ENCODE measurements around the gene XAF1.
"Not testable (repeated sequence)": the region's sequence is repeated elsewhere in the genome, so short reads cannot be mapped to it uniquely, and the experiment has no call there.

Gene XAF1

DNA sequence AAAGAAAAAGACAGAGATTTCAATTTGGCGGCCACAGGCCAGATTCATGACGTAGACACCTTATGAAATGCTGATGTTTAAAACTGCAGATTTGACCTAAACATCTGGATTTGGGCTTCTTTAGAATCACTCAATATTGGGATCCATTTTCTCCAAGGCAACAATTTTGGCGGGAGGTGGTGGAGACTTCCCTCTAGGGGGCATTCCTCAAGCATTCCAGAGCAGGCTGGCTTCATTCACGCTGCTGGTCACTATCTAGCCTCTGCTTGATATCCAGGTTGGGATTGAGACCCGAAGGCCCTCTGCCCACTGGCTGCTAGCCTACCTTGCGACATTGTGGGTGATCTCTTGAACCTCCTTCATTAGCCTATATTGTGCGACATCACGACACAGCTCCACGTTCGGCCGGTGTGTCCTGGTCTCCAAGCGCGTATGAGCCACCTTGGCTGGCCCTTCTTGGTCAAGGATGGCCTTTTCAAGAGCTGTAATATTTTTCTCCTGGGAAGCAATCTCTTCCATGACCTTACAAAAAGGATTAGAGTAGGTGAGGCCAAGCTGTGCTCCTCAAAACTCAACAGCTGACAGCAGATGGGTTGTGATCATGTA, 44.7 kb downstream of the XAF1 start:
- no peak for DNase-seq (ENCODE audit: low spot score)

DNA sequence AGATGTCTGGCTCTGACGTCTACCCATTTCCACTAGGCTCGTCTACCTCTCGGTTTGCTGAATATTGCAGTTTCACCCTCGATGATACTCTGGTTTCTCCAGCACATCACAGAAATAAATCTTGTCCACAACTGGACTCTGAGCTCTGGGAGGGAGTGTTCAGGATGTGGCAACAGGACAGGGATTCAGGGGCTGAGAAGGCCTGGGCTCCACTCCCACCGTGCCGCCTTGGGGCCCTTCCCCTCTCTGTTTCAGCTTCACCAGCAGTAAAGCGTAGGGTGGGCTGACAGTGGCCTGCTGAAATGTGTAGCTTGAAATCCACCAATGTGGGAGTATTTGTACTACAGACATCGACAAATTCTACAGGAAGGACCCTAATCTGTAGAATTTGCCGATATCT, 55.7 kb downstream of the XAF1 start:
- no peak for DNase-seq (ENCODE audit: low spot score)

DNA sequence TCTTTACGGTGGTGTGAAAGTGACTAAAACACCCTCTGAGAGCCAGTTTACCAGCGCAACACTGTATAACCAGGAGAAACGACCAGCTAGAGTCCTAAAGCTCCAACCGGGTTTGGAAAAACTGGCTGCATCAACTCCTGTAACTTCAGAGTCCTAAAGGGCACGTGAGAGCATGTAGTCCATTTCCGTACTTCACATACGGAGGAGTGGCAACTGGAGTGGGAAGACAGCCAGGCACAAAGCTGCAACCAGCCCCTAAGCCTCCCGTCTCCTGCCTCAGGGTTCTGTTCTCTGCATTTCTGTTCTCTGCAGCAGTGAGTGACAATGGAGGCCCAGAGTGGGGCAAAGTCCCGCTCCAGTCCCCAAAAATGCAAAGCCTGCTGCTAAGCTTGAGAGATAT, 56.4 kb downstream of the XAF1 start:
- DNase-seq (ENCODE audit: low spot score) = no peak

GRCh38 chr17:6815775-6816174, 59.9 kb downstream of the XAF1 start:
- DNase-seq (ENCODE audit: low spot score) = no peak

DNA sequence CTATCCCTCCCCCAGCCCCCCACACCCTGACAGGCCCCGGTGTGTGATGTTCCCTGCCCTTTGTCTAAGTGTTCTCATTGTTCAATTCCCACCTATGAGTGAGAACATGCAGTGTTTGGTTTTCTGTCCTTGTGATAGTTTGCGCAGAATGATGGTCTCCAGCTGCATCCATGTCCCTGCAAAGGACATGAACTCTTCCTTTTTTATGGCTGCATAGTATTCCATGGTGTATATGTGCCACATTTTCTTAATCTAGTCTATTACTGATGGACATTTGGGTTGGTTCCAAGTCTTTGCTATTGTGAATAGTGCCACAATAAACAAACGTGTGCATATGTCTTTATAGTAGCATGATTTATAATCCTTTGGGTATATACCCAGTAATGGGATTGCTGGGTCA, 60.5 kb downstream of the XAF1 start:
- not testable (repeated sequence) for DNase-seq (ENCODE audit: low spot score)

- no peak for DNase-seq (ENCODE audit: low spot score)
Measured at GRCh38 chr17:6818938-6819337, 63.1 kb downstream of the XAF1 start.

DNA sequence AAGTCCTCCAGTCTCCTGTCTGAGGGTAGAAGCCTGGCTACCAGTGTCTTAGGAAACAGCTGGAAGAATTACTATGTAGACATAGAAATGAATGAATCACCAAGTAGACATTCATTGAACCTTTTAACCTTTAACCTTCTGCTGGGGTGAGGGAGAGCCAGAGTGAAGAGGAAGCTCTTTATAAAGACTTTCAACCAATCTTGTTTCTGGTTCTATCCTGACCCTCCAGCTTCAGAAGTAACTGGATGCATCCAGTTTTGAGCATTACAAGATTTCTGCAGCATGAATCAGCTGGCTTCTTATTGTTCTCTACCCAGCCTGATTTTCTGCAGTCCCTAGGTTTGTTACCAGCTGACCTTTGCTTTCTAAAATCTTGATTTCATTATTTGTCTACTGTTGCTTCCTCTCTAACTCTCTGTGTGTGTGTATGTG, 67.2 kb downstream of the XAF1 start:
- DNase-seq (ENCODE audit: low spot score) = no peak

All from LoVo (cell line).